Stomach (tissue), 4 donors: ENCODE data around the gene LTB4R.

Experiments
- POLR2A ChIP-seq, 4 donors: fragments of 450-650 bp; IDR thresholded peaks; one replicate each; pipeline ENCODE4 v1.6.1; 2016; ENCODE audit warnings: antibody characterized with exemption in 4 of 4, control low read depth in 2 of 4, mild to moderate bottlenecking in 1 of 4, moderate library complexity in 1 of 4
- POLR2AphosphoS5 ChIP-seq, 3 donors: sonication (generic); formaldehyde crosslinking; IDR thresholded peaks; one replicate each; pipeline ENCODE4 v1.6.1; 2016; ENCODE audit warnings: antibody characterized with exemption in 3 of 3
- TF ChIP-seq, protein P1 (sequence below), 7 experiments: fragments of 450-650 bp in 4 of 7; fragments of 200-600 bp in 3 of 7; sonication (generic) in 3 of 7; IDR thresholded peaks; one replicate each; pipeline ENCODE4 v1.5.1; 2016 to 2019; ENCODE audit warnings: antibody characterized with exemption in 7 of 7, control low read depth in 2 of 7, mild to moderate bottlenecking in 1 of 7

DNA sequence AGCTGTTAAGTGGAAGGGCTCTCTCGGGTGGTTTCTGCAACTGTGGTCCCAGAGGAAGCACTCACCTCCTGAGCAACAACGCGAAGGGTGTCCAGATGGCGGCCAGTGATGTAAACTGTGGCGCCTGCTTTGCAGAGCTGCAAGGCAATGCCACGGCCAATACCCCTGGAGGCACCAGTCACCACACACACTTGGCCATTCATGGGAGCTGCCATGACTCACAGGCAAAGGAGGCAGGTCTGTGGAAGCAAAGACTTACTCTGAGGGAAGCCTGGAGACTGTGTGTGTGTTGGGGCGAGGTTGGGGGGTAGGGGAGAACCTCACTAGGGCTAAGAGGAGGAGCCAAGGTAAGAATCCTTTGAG, 12.4 kb upstream of the LTB4R start:
- TF ChIP-seq POLR2A (IDR thresholded peaks at IDR 0.05) (no peak), POLR2AphosphoS5 (IDR thresholded peaks at IDR 0.05) (no peak)
- TF ChIP-seq, protein P1, sequence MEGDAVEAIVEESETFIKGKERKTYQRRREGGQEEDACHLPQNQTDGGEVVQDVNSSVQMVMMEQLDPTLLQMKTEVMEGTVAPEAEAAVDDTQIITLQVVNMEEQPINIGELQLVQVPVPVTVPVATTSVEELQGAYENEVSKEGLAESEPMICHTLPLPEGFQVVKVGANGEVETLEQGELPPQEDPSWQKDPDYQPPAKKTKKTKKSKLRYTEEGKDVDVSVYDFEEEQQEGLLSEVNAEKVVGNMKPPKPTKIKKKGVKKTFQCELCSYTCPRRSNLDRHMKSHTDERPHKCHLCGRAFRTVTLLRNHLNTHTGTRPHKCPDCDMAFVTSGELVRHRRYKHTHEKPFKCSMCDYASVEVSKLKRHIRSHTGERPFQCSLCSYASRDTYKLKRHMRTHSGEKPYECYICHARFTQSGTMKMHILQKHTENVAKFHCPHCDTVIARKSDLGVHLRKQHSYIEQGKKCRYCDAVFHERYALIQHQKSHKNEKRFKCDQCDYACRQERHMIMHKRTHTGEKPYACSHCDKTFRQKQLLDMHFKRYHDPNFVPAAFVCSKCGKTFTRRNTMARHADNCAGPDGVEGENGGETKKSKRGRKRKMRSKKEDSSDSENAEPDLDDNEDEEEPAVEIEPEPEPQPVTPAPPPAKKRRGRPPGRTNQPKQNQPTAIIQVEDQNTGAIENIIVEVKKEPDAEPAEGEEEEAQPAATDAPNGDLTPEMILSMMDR (IDR thresholded peaks at IDR 0.05) = no peak
